ENCODE measurements around the gene ISLR.

Gene ISLR

DNA sequence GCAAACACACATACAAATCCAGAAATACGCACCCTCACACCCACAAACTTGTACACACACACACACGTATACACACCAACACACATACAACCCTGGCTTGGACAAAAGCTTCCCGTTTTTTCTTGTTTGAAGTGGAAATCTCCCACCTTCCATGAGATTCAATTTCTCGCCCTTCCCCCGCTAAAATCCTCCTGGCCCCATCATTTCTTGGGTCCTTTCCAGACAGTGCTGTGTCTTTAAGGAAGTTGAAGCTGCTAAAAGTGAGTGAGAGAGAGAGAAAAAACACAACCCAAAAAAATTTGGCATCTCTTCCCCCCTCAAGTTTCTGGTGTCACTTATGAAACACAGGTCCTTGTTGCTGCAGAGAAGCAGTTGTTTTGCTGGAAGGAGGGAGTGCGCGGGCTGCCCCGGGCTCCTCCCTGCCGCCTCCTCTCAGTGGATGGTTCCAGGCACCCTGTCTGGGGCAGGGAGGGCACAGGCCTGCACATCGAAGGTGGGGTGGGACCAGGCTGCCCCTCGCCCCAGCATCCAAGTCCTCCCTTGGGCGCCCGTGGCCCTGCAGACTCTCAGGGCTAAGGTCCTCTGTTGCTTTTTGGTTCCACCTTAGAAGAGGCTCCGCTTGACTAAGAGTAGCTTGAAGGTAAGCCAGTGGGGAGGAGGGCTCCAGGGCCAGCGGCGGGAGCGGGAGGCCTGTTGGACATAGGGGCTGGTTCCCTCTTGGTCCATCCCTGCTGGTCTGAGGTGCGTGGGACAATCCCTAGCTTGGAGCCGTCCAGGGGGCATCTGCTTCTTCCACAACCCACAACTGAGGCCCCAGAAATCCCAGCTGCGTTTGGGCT lies at the start of gene ISLR:
Gene ISLR, plus strand, starts transcription at position 331 of the 839 bp plus-strand sequence. CDS start 1,149 bp downstream, outside the sequence.
- peak; percentile 85 for DNase-seq

DNA sequence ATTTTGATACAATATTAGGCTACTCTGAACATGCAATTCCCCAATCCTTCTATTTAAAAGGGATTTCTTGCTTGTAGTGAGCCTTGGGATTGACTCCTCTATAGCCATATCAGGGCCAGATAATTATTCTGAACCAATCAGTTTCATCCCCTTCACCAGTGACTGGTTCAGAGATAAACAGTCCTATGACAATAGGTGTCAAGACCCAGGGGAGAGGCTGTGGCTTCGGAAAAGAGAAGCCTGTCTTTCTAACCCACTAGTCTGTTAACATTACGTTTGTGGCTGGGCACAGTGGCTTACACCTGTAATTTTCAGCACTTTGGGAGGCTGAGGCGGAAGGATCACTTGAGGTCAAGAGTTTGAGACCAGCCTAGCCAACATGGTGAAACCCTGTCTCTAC lies 49.3 kb upstream of the ISLR start:
- no peak for DNase-seq

- DNase-seq = no peak
Measured at GRCh38 chr15:74124759-74125158, 48.8 kb upstream of the ISLR start.

DNA sequence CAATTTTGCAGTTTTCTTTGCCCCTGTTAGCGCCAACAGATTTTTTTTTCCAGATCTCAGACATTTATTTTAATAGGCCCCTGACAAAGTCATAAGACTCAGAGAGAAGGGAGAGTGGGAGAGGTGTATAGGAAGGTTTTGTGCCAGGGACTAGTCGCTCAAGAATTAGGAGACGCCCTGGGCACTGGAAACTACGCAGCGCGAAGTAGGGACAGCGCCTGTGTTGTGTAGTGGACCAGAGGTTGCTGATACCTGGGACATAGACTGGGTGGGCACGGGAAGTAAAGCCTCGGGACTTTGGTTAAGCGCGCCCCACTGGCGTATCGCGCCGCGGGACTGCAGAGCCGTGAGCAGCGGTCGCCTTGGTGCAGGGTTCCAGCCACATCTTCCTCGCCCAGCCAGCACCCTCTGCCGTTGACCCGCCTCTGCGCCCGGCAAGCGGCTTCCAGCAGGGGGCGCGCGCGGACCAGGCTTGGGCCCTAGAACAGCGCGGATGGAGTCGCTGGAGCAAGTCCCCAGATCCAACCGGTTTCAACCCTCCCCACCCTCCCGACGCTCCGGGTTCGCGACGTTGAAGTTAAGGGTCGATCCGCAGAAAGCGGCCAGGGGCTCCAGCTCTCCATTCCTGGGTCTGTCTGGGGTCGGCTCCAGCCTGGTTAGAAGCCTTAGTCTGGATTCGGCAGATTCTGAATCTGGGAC lies 46.1 kb upstream of the ISLR start:
- DNase-seq = peak; percentile 98

GRCh38 chr15:74127954-74128784 lies 45.3 kb upstream of the ISLR start:
- DNase-seq = no peak

DNA sequence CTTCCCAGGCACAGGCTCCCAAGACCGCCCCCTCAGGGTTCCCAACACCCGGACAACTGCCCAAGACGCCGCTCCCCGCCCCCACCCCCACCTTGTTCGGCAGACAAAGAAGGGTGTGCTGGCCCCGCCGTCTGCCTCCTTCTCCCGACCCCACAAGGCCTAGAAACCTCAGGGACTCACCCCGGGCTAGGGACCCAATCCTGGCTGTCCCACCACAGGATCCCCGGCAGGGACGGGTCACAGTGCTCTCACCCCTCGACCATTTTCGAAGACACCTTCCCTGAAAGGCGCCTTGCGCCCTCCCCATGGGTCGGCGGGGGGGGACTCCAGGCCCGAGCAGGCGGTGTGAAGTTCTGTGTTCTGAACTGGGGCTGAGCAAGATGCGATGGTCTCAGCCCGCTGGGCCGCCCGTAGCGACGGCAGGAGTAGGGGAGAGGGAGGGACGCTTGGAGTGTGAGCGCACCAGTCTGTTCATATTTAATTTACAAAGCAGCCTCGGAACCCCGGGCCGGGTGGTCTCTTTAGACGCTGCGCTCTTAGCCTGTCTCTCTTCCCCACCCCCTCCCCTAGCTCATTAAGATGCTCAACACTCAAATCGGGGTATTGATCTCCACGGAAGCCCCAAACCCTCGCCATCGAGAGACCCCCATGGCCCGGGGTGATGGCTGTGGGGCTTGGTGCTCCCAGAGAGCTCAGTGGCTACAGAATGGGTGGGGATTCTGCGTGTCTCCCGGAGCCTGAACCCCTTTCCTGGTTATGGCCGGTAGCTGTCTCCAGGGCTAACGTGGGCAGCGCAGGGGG lies 44.5 kb upstream of the ISLR start:
- peak; percentile 91 for DNase-seq

GRCh38 chr15:74129586-74130154 lies 43.8 kb upstream of the ISLR start:
- DNase-seq = no peak

- peak; percentile 92 for DNase-seq
Measured at GRCh38 chr15:74130155-74130848, 43.2 kb upstream of the ISLR start, which contains the start of gene ISLR2. TSS of gene ISLR2 (plus strand) at chr15:74130586. CDS start at chr15:74132755, 2,169 bp downstream.

DNA sequence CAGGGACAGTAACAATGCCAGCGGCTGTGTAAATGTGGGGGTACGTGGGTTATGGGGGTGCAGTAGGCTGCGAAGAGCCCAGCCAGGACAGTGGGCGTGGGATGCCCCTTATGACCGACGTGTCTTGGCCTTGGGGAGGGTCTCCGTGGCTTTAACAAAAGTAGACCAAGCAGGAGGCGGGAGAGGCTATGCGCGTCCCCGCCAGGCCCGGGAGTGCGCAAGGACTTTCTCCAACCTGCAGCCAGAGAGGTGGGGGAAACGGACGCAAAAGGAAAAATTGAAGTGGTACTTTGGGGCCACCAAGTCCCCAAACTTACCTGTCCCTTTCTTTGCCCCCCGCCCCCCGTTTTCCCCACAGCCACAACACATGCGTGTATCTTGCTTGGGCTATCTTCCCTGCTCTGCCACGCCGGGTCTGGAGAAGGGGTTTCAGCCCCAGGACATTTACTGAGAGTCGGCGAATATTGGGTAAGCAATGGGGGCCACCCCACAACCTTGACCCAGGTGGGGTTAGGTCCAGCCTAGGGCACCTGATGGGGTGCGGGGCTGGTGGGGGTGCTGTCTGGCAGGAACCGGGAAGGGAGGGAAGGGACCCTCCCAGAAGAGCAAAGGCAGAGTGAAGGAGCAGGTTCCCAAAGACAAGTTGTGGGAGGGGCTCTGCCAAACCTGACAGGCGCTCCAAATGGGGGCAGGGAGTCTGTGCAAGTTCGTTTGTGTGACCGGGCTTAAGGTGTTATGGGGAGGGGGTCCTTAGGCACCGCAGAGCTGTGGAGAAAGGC lies 42.5 kb upstream of the ISLR start:
- DNase-seq = peak; percentile 74

DNA sequence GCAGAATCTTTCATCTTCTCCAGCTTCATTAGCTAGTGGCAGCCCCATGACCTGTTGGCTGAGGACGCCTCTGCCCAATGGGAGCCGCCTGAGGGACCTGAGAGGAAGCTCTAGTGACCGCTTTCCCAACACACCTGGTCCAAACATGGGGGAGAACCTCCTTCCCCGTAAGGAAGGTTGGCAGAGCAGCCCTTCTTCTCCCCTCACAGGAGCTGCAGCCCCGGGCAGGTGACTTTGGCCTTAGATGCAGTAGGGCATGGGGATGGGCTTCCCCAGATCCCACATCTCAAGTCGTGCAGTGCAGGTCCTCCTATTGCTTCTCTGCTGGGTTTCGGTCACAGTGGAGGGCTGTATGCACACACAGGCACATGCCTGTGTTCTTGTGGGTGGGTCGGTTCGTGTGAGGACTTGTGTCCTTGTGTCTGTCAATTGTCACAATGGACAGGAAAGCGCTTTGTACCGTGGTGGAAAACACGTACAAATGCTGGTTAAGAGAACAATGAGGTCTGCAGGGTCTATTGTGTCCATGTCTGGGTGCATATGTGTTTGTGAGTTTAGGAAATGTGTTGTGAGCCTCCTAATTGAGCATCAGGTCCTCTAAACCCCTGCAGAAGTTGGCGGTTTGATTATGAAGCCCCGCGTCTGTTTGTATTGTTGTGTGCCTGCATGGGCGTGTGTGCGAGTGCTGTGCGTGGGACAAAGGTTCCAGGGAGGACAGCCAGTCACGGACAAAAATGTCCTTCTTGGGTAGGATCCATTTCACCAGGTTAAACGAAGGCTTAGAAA lies 41.7 kb upstream of the ISLR start:
- DNase-seq = peak; percentile 76

GRCh38 chr15:74132681-74133651 lies 40.5 kb upstream of the ISLR start:
- DNase-seq = peak; percentile 81

DNA sequence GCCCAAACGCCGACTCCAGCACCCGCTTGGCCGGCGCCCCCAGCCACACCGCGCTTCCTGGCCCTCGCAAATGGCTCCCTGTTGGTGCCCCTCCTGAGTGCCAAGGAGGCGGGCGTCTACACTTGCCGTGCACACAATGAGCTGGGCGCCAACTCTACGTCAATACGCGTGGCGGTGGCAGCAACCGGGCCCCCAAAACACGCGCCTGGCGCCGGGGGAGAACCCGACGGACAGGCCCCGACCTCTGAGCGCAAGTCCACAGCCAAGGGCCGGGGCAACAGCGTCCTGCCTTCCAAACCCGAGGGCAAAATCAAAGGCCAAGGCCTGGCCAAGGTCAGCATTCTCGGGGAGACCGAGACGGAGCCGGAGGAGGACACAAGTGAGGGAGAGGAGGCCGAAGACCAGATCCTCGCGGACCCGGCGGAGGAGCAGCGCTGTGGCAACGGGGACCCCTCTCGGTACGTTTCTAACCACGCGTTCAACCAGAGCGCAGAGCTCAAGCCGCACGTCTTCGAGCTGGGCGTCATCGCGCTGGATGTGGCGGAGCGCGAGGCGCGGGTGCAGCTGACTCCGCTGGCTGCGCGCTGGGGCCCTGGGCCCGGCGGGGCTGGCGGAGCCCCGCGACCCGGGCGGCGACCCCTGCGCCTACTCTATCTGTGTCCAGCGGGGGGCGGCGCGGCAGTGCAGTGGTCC lies 39.7 kb upstream of the ISLR start:
- DNase-seq = no peak

GRCh38 chr15:74134387-74135027 lies 39.0 kb upstream of the ISLR start:
- peak; percentile 88 for DNase-seq

GRCh38 chr15:74135041-74135565 lies 38.4 kb upstream of the ISLR start:
- no peak for DNase-seq

DNA sequence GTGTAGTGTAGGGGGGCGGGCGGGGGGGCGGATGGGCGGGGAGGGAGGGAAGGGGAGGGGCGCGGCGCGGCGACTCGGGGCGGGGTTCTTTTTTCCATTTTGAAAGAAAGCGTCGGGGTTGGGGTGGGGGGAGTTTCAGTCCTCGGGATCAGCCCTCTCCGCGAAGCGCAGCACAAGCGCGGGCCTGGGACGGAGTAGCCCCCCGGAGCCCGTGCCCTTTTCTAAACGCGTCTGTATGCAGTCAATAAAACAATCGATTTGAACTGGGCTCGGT lies 37.0 kb upstream of the ISLR start:
- DNase-seq = no peak

DNA sequence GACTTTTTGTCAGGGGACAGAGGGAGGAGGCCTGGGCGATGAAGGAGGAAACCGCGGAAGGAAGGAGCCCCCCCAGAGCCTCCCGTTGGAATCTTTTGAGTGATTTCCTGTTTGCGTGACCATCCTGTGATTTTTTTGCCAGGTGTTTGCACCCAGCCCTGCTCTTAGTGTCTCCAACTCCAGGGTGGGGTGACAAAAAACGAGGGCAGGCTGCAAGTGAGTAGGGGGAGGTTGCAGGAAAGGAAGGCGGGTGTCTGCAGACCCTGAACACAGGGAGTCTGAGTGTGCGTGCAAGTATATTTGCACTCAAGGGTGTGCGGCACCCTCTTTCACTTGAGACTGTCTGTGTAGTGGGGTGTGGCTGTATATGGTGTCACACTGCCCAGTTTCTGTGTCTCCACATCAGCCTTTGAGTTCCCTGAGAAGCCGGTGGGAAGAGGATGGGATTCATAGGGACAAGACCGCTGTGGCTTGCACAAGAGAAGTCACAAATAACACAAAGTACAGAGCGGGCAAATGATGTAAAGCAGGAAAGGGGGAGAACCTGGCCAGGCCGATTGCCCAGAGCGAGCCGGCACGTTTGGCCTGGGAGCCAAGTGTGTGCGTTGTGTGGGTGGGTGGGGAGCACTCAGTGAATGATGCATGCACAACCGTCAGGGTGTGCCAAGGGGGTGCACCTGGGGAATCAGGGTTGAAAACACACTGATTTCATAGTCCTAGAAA lies 36.5 kb upstream of the ISLR start:
- peak; percentile 79 for DNase-seq

GRCh38 chr15:74137537-74137894 lies 36.0 kb upstream of the ISLR start:
- DNase-seq = no peak
